ENCODE results near the gene WDR90. TPM values are rescaled to one million over a fixed set of nuclear protein-coding genes. Genes with fewer than 3 reads are reported as not detected.

Gene WDR90
- total and polyA plus RNA-seq, 2 donors from 2014 or later: 10.6 to 51.6 TPM

- intact Hi-C loops (cut with DNase I): no loop called here
- Histone ChIP-seq H3K27me3 (ENCODE audit: control insufficient read depth, insufficient read depth, low read length) (no peaks in the 10 kb centered on the region), H3K4me1 (ENCODE audit: control insufficient read depth in 2 of 3, insufficient read depth in 2 of 3, low read depth in 1 of 3, low read length in 3 of 3) (peaks cover 0 to 36% (median 12%) of the 10 kb centered on the region in 3 donors), H3K9me3 (ENCODE audit: control insufficient read depth in 2 of 3, insufficient read depth in 1 of 3, low read length in 3 of 3) (no peaks in the 10 kb centered on the region), H3K9ac (ENCODE audit: low read length in 3 of 3) (no peak overlapping the region), H3K4me3 (ENCODE audit: low read length in 3 of 3) (peak overlapping the region in 1 of 3 donors; percentile 77), H3K27ac (ENCODE audit: low read depth in 2 of 2, low read length in 2 of 2) (no peak overlapping the region), H3K36me3 (ENCODE audit: control insufficient read depth in 2 of 3, insufficient read depth in 3 of 3, low read length in 3 of 3) (no peaks in the 10 kb centered on the region)
- TF ChIP-seq CTCF (IDR thresholded peaks at IDR 0.05; ENCODE audit: borderline replicate concordance, extremely low read depth, insufficient read depth): no peak
- FAIRE-seq: no peak
- no peak for DNase-seq
Measured at GRCh38 chr16:644556-644955, 4.6 kb upstream of the WDR90 start.

- no peak for TF ChIP-seq CTCF (IDR thresholded peaks at IDR 0.05; ENCODE audit: borderline replicate concordance, extremely low read depth, insufficient read depth)
- H3K4me3 ChIP-seq (ENCODE audit: low read length in 3 of 3): peak overlapping the region in 1 of 3 donors; percentile 39
- H3K36me3 ChIP-seq (ENCODE audit: control insufficient read depth in 2 of 3, insufficient read depth in 3 of 3, low read length in 3 of 3): no peaks in the 10 kb centered on the region
- intact Hi-C loops (cut with DNase I): no loop called here
- peak overlapping the region; percentile 67 to 78 for H3K27ac ChIP-seq (ENCODE audit: low read depth in 2 of 2, low read length in 2 of 2)
- peaks cover 0 to 42% (median 12%) of the 10 kb centered on the region in 3 donors for H3K4me1 ChIP-seq (ENCODE audit: control insufficient read depth in 2 of 3, insufficient read depth in 2 of 3, low read depth in 1 of 3, low read length in 3 of 3)
- peak overlapping the region in 1 of 3 donors; percentile 58 for H3K9ac ChIP-seq (ENCODE audit: low read length in 3 of 3)
- H3K9me3 ChIP-seq (ENCODE audit: control insufficient read depth in 2 of 3, insufficient read depth in 1 of 3, low read length in 3 of 3): no peaks in the 10 kb centered on the region
- no peaks in the 10 kb centered on the region for H3K27me3 ChIP-seq (ENCODE audit: control insufficient read depth, insufficient read depth, low read length)
- FAIRE-seq (no peak), DNase-seq (no peak)
Measured at GRCh38 chr16:645852-646678, 3.1 kb upstream of the WDR90 start.

- DNase-seq (no peak), FAIRE-seq (no peak)
- H3K27ac ChIP-seq (ENCODE audit: low read depth in 2 of 2, low read length in 2 of 2): peak overlapping the region; percentile 65 to 78
- H3K4me1 ChIP-seq (ENCODE audit: control insufficient read depth in 2 of 3, insufficient read depth in 2 of 3, low read depth in 1 of 3, low read length in 3 of 3): peaks cover 0 to 40% (median 12%) of the 10 kb centered on the region in 3 donors
- TF ChIP-seq CTCF (IDR thresholded peaks at IDR 0.05; ENCODE audit: borderline replicate concordance, extremely low read depth, insufficient read depth): no peak
- no peaks in the 10 kb centered on the region for H3K27me3 ChIP-seq (ENCODE audit: control insufficient read depth, insufficient read depth, low read length)
- H3K36me3 ChIP-seq (ENCODE audit: control insufficient read depth in 2 of 3, insufficient read depth in 3 of 3, low read length in 3 of 3): no peaks in the 10 kb centered on the region
- no peaks in the 10 kb centered on the region for H3K9me3 ChIP-seq (ENCODE audit: control insufficient read depth in 2 of 3, insufficient read depth in 1 of 3, low read length in 3 of 3)
- H3K4me3 ChIP-seq (ENCODE audit: low read length in 3 of 3): peak overlapping the region in 1 of 3 donors; percentile 35
- intact Hi-C loops (cut with DNase I): no loop called here
- H3K9ac ChIP-seq (ENCODE audit: low read length in 3 of 3): peak overlapping the region in 1 of 3 donors; percentile 58
Measured at GRCh38 chr16:646679-647172, 2.4 kb upstream of the WDR90 start.

Data from kidney (tissue), 14 donors.